Fibroblast of skin of left quadriceps (primary cell): Measurements from ENCODE around the gene TIPARP.

Source experiments
- DNase-seq, 2 experiments: peaks; one replicate each; pipeline ENCODE4 v3.0.0-alpha.2; 2013; ENCODE audit warnings: low read depth in 2 of 2

The TIPARP gene, protein sequence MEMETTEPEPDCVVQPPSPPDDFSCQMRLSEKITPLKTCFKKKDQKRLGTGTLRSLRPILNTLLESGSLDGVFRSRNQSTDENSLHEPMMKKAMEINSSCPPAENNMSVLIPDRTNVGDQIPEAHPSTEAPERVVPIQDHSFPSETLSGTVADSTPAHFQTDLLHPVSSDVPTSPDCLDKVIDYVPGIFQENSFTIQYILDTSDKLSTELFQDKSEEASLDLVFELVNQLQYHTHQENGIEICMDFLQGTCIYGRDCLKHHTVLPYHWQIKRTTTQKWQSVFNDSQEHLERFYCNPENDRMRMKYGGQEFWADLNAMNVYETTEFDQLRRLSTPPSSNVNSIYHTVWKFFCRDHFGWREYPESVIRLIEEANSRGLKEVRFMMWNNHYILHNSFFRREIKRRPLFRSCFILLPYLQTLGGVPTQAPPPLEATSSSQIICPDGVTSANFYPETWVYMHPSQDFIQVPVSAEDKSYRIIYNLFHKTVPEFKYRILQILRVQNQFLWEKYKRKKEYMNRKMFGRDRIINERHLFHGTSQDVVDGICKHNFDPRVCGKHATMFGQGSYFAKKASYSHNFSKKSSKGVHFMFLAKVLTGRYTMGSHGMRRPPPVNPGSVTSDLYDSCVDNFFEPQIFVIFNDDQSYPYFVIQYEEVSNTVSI

GRCh38 chr3:156674046-156674910 is at the start of gene TIPARP:
TSS of gene TIPARP (plus strand) at chr3:156674590. CDS start at chr3:156677698, 3,108 bp downstream.
- peak; percentile 92 for DNase-seq

DNA sequence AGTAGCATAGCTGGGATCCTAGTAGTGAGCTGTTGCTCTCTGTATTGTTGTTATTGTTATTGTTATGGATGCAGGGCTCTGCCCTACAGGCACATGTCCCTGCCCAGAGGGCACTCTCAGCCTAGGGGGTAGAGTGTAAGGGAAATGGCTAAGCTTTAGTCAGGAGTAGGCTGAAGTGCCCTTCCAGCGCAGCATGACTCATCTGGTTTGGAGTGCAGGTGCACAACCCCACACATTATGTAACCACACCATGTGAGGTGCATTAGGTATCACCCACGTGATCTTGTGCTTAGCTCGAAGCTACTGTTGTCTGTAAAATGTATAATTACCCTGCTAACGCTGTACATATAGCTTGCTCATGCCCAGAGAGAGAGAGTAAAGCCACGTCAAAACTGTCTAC is 48.3 kb upstream of the TIPARP start:
- DNase-seq, result no peak

DNA sequence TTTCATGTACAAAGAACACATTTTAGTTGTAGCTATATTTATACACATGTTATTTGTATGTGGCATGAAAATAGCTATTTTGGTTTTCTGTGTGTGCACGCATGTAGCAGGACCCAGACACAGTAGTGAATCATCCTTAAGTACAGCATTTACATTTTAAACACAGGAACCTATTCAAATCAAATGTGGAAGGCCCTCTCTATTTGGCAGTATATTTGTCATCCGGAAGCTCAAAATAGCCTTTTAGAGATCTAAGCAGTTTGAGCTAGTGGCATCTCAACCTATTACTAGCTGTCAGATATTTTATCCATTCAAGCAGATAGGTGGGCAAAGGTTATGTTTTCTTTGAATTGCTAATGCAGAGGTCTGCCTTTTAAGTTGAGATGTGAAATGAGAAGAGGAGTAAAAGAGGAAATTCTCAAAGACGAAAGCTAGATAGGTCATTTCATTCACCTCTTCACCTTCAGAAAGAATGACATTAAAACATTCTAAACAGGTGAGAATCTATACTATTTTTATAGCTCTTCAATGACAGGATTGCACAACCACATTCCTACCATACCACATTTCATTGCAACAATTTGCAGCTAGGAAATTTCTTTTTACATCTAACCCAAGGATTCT is 46.3 kb upstream of the TIPARP start:
- DNase-seq, result no peak

GRCh38 chr3:156628836-156629618 is 45.4 kb upstream of the TIPARP start:
- no peak for DNase-seq

GRCh38 chr3:156630081-156630772 is 44.2 kb upstream of the TIPARP start:
- DNase-seq, result no peak

- no peak for DNase-seq
Measured at GRCh38 chr3:156630773-156631093, 43.7 kb upstream of the TIPARP start.

GRCh38 chr3:156631323-156631722 is 43.1 kb upstream of the TIPARP start:
- no peak for DNase-seq

DNA sequence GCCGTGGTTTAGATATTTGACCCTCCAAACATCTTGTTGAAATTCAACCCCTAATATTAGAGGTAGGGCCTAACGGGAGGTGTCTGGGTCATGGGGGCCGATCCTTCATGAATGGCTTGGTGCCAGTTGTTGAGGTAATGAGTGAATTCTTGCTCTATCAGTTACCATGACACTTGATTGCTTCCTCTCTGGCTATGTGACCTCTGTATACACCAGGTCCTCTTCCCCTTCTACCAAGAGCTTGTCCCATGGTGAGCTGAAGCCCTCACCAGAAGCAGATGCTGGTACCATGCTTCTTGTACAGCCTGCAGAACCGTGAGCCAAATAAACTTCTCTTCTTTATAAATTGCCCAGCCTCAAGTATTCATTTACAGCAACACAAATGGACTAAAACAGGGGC is 41.8 kb upstream of the TIPARP start:
- no peak for DNase-seq

GRCh38 chr3:156633335-156633734 is 41.1 kb upstream of the TIPARP start:
- no peak for DNase-seq

DNA sequence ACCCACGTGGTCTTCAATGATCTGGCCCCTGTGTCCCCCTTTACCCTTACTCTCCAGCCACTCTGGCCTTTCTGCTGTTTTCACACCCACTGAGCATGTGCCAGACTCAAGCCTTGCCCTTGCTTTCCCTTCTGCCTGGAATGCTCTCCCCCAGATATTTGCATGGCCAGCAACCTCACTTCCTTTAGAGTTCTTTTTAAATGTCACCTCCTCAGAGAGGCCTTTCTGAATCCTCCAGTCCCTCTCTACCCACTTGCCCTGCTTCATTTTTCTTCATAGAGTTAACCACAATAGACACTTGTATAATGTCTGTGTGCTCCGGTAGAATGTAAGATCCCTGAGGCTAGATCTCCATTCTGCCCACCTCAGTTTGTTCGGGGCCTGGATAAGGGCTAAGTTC is 39.4 kb upstream of the TIPARP start:
- DNase-seq, result no peak

DNA sequence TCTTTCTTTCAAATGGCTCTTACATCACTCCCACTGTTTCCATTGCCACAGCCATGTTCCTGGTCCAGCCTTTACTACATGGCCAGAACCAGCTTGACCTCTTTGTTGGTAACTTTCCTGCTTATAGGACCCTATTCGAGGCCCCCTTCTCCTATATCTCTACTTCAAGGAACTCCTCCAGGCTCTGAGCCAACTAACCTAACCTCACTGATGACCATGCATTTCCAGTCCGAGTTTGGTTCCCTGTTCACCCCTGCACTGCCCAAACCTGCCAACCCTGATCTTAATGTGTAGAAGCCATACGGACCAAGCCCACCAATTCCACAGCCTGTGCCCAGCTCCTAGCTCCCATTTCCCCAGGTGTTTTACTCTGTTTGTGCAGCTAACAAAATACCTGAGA is 38.4 kb upstream of the TIPARP start:
- no peak for DNase-seq

DNA sequence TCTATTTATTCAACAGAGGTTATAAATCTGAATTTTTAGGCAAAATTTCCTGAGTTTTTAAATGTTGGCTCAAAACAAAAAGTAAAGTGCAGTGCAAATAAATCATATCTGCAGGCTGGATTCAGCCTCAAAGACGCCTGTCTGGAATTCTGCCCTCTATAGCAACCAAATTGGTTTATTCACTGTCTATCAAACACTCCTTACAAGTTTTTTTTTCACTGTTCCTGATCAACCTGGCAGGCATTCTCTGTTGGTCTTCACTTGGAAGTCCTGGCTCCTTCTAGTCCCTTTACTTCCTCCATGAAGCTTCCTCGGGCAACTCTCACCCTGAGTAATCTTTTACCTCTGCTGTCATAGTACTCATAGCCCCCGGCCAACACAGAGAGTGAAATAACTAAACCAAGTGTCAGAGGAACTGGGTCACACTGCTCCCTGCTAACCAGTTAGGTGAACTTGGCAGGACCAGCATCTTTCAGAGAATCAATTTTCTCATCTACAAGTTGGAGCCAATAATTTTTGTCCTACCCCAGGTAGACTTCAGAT is 36.8 kb upstream of the TIPARP start:
- no peak for DNase-seq

DNA sequence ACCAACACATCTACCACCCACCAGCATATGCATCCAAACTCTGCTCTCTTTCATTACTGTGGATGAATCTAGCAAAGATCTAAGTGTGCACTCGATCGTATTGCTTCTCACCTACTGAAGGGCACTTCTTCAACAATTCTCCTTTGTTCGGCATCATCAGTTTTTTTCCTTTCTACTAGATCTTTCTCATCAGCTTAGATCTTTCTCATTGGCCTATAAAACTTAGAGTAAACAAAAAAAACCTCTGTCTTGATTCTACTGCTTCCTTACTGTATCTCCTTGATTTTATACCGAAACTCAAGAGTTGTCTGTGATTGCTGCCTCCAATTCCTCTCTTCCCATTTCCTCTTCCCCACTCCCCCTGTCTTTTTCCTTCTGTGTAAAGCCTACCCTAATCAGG is 36.1 kb upstream of the TIPARP start:
- DNase-seq, result no peak

DNA sequence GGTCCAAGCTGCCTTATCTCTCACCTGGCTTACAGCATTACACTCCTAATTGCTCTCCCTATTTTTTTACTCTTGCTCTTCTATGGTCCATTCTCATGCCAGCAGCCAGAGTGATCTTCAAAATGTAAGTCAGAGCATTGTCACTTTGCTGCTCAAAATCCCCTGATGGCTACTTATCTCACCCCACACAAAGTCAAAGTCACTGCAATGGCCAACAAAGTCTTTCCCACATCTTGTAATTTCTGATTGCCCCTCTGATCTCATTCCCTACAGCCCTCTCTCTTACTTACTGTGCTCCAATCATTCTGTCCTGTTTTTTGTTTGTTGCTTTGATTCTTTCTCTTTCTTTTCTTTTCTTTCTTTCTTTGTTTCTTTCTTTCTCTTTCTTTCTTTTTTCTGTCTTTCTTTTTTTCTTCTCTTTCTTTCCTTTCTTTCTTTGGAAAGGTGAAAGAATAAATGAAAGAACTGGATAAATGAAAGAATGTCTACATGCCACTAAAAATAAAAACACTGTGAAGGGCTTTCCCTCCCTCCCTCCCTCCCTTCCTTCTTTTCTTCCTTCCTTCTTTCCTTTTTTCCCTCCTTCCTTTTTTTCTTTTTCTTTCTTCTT is 34.9 kb upstream of the TIPARP start:
- no peak for DNase-seq

DNA sequence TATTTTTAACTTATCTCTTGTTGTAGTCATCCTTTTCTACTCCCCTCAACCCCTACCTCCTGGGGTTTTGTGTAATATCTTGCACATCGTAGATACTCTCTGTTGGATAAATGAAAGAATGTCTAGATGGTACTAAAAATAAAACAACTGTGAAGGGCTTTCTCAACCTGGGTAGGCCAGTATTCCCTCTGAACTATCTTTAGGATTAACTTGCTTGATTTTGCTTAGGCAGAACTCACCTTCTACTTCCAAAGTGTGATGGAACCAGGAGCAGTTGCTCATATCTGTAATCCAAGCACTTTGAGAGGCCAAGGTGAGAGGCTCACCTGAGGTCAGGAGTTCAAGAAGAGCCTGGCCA is 32.8 kb upstream of the TIPARP start:
- no peak for DNase-seq

DNA sequence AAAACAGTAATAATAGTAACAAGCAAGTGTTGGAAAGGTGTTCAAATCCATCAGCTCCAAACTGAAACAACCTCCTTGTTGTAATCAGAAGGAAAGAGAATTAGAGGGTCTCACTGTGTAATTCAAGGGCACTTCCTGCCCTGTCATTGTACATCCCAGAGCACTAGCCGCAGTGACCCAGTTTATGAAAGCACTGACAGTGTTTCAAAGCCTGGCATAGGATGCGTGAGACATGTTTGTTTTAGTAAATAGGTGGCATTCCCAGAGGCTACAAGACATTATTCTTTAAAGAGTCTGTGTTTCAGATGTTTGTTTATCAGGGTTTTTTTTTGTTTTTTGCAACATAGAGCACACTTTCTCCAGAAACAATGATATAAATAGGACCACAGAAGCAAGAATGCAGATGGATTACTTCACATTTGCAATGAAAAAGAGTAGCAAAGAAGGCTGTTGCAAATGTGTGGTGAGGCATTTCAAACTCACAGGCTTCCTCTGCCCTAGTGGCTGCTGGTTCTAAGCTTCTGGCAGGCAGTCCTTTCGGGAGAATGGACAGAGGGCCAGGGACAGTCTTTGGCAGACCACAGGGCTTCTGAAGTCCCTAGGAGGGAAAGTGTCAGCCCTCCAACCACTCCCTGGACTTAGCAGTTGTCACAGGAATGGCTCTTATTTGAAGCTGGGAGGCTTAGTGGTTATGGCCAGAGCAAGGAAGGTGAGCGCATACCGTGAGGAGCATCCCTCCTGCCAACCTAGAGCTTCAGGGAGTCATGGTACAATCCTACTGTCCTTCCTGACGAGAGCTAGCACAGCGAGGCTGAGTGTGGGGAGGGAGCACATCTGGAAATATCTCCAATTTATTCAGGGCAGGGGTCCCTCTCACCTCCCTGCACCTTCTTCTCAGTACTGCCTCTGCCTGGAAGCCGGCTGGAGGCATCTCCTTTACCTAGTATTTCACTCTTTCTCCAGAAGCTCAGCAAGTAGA is 31.4 kb upstream of the TIPARP start:
- no peak for DNase-seq

DNA sequence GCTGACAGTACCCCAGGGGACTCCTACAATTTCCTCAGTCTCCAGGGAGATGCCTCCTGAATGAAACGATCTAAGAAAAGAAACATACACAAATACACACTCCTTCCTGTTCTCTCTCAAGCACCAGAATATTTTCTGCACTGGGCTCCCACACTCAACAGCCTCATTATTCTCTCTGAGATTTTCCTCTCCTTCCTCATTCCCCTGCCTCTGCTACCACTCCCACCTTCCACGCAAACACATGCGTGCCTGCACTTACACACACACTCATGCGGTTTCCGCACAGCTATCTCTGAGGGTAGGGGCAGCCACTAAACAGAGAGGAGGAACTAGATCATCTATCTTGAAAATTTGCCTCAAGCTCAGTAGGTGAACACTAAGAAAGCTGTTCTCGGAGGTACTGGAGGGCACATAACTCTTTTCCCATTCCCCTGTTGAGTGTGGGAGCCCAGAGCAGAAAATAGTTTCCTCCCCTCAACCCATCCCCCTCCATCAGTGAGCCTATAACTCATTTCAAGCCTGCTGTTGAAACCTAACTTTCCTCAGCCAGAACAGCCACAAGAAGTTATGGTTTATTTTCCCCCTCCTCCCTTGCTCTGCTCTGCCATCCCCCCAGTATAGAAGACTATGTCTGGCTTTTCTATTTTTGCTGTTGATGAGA is 30.5 kb upstream of the TIPARP start:
- DNase-seq, result no peak

- no peak for DNase-seq
Measured at GRCh38 chr3:156644958-156645357, 29.4 kb upstream of the TIPARP start.
